Measurements from ENCODE around the gene LTBP1.

Gene LTBP1

DNA sequence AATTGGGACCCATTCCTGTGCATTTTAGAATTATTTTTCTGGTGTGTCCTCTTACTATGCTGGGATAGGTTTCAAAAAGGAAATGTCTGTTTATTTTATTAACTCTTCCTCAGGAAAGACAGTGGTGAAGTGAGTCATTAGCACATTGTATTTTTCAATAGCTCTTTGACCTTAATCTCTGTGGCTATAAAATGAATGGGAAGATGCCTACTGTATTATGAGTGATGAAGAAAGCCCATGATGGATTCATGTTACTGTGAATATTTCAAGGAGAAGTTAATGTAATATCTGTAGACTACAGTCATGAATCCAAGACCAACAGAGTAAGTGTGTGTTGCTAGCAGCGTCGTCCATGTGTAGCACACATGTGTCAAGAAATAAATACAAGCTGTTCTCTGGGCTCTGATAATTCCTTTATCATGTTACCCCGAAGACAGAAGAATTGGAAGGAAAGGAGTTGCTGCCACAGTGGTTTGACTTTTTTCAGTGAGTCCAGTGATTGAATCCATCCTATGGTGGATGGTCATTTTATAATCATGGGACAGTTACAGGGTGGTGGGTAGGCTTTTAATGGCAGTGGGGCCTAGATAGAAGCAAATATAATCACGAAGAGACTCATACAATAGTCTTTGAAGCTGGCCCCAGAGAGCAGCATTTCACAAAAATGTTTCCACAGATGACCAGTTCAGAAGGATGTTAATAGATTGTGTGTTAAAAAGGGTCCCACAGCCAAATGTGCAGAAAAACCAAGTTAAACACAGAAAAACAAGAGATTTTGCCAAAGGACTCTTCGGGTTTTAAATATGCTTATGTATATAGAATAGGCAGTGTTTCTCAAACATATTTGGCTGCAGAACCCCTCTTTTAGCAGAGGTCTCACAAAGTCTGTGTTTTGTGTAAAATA, 290.0 kb downstream of the LTBP1 start:
- no peak overlapping the region for H3K4me3 ChIP-seq (ENCODE audit: low read length in 2 of 2)
- no peak overlapping the region for H3K9ac ChIP-seq (ENCODE audit: low read depth in 1 of 2, low read length in 2 of 2)
- no peaks in the 10 kb centered on the region for H3K4me1 ChIP-seq (ENCODE audit: control insufficient read depth in 2 of 2, insufficient read depth in 2 of 2, low read length in 2 of 2)
- H3K36me3 ChIP-seq (ENCODE audit: control insufficient read depth in 2 of 2, insufficient read depth in 2 of 2, low read length in 2 of 2) = no peaks in the 10 kb centered on the region
- H3K27me3 ChIP-seq (ENCODE audit: control insufficient read depth in 2 of 2, insufficient read depth in 2 of 2, low read length in 2 of 2) = no peaks in the 10 kb centered on the region
- no peak overlapping the region for H3K27ac ChIP-seq (ENCODE audit: low read depth in 2 of 2, low read length in 2 of 2)
- no peaks in the 10 kb centered on the region for H3K9me3 ChIP-seq (ENCODE audit: control insufficient read depth in 2 of 2, low read length in 2 of 2)

DNA sequence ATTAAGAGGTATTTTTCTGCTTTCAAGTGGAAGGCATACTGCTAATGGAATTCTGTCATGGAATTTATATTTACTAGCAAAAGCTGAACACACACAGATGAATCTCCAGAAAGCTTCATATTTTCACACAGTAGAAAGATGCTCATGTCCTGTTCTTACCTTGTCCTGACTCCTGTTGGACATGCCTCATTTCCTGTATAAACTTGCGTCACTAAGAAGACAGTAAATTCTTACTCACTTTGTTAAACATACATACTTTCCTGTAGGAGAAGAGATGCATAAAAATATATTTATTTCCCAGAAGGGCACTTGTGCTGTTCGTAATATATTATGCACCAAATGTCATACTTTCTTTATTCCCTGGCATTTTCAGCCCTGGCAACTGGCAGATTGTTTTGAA, 291.4 kb downstream of the LTBP1 start:
- Histone ChIP-seq H3K9ac (ENCODE audit: low read depth in 1 of 2, low read length in 2 of 2) (no peak overlapping the region), H3K36me3 (ENCODE audit: control insufficient read depth in 2 of 2, insufficient read depth in 2 of 2, low read length in 2 of 2) (no peaks in the 10 kb centered on the region), H3K27me3 (ENCODE audit: control insufficient read depth in 2 of 2, insufficient read depth in 2 of 2, low read length in 2 of 2) (no peaks in the 10 kb centered on the region), H3K9me3 (ENCODE audit: control insufficient read depth in 2 of 2, low read length in 2 of 2) (no peaks in the 10 kb centered on the region), H3K4me3 (ENCODE audit: low read length in 2 of 2) (no peak overlapping the region), H3K4me1 (ENCODE audit: control insufficient read depth in 2 of 2, insufficient read depth in 2 of 2, low read length in 2 of 2) (no peaks in the 10 kb centered on the region), H3K27ac (ENCODE audit: low read depth in 2 of 2, low read length in 2 of 2) (no peak overlapping the region)

DNA sequence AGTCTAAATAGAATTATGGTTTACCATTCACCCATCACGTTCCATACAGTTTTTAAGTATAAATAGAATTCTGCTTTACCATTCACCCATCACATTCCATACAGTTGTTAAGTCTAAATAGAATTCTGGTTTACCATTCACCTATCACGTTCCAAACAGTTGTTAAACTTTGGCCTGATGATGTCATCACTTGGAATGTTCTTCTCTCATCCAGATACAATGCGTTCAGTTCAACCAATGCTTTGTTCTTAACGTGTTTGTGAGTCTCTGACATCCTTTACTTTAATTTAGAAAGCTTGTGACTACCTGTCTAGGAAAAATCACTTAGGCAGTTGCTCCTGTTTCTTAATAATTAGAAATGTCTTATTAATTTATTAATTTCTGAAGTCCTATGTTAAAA, 293.4 kb downstream of the LTBP1 start:
- H3K36me3 ChIP-seq (ENCODE audit: control insufficient read depth in 2 of 2, insufficient read depth in 2 of 2, low read length in 2 of 2) = no peaks in the 10 kb centered on the region
- no peaks in the 10 kb centered on the region for H3K9me3 ChIP-seq (ENCODE audit: control insufficient read depth in 2 of 2, low read length in 2 of 2)
- no peaks in the 10 kb centered on the region for H3K27me3 ChIP-seq (ENCODE audit: control insufficient read depth in 2 of 2, insufficient read depth in 2 of 2, low read length in 2 of 2)
- H3K4me1 ChIP-seq (ENCODE audit: control insufficient read depth in 2 of 2, insufficient read depth in 2 of 2, low read length in 2 of 2) = no peaks in the 10 kb centered on the region
- H3K9ac ChIP-seq (ENCODE audit: low read depth in 1 of 2, low read length in 2 of 2) = no peak overlapping the region
- no peak overlapping the region for H3K27ac ChIP-seq (ENCODE audit: low read depth in 2 of 2, low read length in 2 of 2)
- H3K4me3 ChIP-seq (ENCODE audit: low read length in 2 of 2) = no peak overlapping the region

DNA sequence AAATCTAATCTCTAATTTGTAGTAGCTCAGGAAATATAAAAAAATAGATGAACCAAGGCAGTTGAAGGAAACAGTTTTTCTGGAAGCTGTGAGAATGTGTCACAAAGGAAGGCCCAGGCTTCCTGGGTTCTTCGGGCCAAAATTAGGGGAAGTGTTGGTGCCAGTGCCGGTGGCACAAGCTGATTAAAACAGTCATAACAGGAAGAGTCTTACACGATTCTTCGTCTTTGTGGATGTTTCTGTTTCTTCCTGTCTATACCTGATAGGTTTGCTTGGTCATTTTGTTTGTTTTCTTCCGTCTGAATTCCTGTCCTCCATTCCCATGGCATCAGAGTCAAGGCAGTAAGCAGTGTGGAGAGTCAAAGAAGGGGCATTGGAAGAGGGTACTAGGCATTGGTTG, 294.3 kb downstream of the LTBP1 start:
- H3K9ac ChIP-seq (ENCODE audit: low read depth in 1 of 2, low read length in 2 of 2) = no peak overlapping the region
- no peaks in the 10 kb centered on the region for H3K4me1 ChIP-seq (ENCODE audit: control insufficient read depth in 2 of 2, insufficient read depth in 2 of 2, low read length in 2 of 2)
- H3K27me3 ChIP-seq (ENCODE audit: control insufficient read depth in 2 of 2, insufficient read depth in 2 of 2, low read length in 2 of 2) = no peaks in the 10 kb centered on the region
- H3K9me3 ChIP-seq (ENCODE audit: control insufficient read depth in 2 of 2, low read length in 2 of 2) = no peaks in the 10 kb centered on the region
- no peak overlapping the region for H3K4me3 ChIP-seq (ENCODE audit: low read length in 2 of 2)
- no peak overlapping the region for H3K27ac ChIP-seq (ENCODE audit: low read depth in 2 of 2, low read length in 2 of 2)
- H3K36me3 ChIP-seq (ENCODE audit: control insufficient read depth in 2 of 2, insufficient read depth in 2 of 2, low read length in 2 of 2) = no peaks in the 10 kb centered on the region

DNA sequence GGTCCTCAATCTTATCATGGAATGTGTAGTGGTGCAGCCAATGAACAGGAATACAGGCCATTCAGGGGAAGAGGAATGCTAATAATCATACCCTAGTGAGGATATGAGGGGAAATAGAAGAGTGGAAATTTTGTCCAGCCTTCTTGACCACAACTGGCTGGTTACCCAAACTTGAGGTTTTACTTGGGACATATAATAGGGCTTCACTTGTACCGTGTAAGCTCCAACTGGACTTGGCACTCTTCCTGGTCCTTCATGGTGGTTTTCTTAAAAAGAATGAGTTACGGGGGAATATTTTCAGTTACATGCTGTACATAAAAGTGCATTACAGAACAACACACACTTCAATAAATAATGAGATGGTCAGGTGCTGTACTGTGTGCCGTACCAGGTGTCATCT, 294.8 kb downstream of the LTBP1 start:
- no peaks in the 10 kb centered on the region for H3K27me3 ChIP-seq (ENCODE audit: control insufficient read depth in 2 of 2, insufficient read depth in 2 of 2, low read length in 2 of 2)
- no peaks in the 10 kb centered on the region for H3K36me3 ChIP-seq (ENCODE audit: control insufficient read depth in 2 of 2, insufficient read depth in 2 of 2, low read length in 2 of 2)
- no peak overlapping the region for H3K9ac ChIP-seq (ENCODE audit: low read depth in 1 of 2, low read length in 2 of 2)
- no peak overlapping the region for H3K4me3 ChIP-seq (ENCODE audit: low read length in 2 of 2)
- no peaks in the 10 kb centered on the region for H3K4me1 ChIP-seq (ENCODE audit: control insufficient read depth in 2 of 2, insufficient read depth in 2 of 2, low read length in 2 of 2)
- no peaks in the 10 kb centered on the region for H3K9me3 ChIP-seq (ENCODE audit: control insufficient read depth in 2 of 2, low read length in 2 of 2)
- no peak overlapping the region for H3K27ac ChIP-seq (ENCODE audit: low read depth in 2 of 2, low read length in 2 of 2)

DNA sequence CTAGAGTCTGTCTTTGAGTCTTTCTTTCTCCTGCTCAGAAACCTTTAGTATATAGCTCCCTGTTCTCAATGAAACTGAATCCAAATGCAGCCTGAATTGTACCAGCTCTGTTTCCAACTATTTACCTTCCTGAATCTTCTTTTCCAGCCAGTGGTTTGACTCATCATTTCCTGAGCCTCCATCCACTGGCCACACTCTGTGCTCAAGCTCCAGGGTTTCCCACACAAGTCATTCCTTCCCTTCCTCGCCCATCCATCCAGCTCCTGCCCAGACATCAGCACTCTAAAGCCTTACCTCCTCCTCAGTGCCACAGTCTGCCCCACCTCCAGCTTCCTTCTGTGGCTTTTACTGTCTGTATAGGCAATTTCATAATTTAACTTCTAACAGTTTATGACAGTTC, 296.1 kb downstream of the LTBP1 start:
- H3K27ac ChIP-seq (ENCODE audit: low read depth in 2 of 2, low read length in 2 of 2) = no peak overlapping the region
- H3K4me1 ChIP-seq (ENCODE audit: control insufficient read depth in 2 of 2, insufficient read depth in 2 of 2, low read length in 2 of 2) = no peaks in the 10 kb centered on the region

DNA sequence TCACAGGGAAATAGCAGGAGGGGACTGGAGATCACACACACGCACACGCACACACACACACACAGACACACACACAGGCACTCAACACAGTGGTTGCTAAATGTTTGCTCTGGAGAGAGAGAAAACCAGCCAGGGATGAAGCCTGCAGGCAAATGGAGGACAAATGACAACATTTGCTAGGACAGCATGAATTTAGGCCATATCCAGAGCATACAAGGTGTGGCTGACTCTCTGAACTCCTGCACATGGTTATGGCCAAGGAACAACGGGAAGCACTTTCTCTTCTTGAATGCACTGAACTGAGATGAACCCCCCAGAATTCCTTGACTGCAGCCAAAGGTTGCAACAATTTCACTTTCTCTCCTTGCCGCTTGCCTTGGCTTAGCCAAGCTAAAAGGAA, 299.7 kb downstream of the LTBP1 start:
- Histone ChIP-seq H3K4me1 (ENCODE audit: control insufficient read depth in 2 of 2, insufficient read depth in 2 of 2, low read length in 2 of 2) (no peaks in the 10 kb centered on the region), H3K36me3 (ENCODE audit: control insufficient read depth in 2 of 2, insufficient read depth in 2 of 2, low read length in 2 of 2) (no peaks in the 10 kb centered on the region), H3K9me3 (ENCODE audit: control insufficient read depth in 2 of 2, low read length in 2 of 2) (no peaks in the 10 kb centered on the region), H3K27ac (ENCODE audit: low read depth in 2 of 2, low read length in 2 of 2) (no peak overlapping the region), H3K27me3 (ENCODE audit: control insufficient read depth in 2 of 2, insufficient read depth in 2 of 2, low read length in 2 of 2) (no peaks in the 10 kb centered on the region), H3K4me3 (ENCODE audit: low read length in 2 of 2) (no peak overlapping the region), H3K9ac (ENCODE audit: low read depth in 1 of 2, low read length in 2 of 2) (no peak overlapping the region)

More for the DNA sequence above, 296.1 kb downstream of the LTBP1 start:
- Histone ChIP-seq H3K36me3 (ENCODE audit: control insufficient read depth in 2 of 2, insufficient read depth in 2 of 2, low read length in 2 of 2) (no peaks in the 10 kb centered on the region), H3K27me3 (ENCODE audit: control insufficient read depth in 2 of 2, insufficient read depth in 2 of 2, low read length in 2 of 2) (no peaks in the 10 kb centered on the region), H3K4me3 (ENCODE audit: low read length in 2 of 2) (no peak overlapping the region), H3K9ac (ENCODE audit: low read depth in 1 of 2, low read length in 2 of 2) (no peak overlapping the region), H3K9me3 (ENCODE audit: control insufficient read depth in 2 of 2, low read length in 2 of 2) (no peaks in the 10 kb centered on the region)

DNA sequence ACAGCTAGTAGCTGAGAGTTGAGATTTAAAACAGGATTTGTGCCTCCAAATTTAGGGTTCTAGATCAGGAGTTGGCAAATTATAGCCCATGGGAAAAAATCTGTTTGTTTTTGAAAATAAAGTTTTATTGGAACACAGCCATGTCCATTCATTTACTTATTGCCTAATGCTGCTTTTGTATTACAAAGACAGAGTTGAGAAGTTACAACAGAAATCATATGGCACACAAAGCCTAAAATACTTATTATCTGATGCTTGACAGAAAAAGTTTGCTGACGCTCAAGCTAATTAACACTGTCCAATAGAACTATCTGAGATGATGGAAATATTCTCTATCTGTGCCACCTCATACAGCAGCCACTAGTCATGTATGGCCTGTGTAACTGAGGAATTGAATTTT, 300.6 kb downstream of the LTBP1 start:
- H3K9ac ChIP-seq (ENCODE audit: low read depth in 1 of 2, low read length in 2 of 2) = no peak overlapping the region
- no peaks in the 10 kb centered on the region for H3K9me3 ChIP-seq (ENCODE audit: control insufficient read depth in 2 of 2, low read length in 2 of 2)
- no peaks in the 10 kb centered on the region for H3K4me1 ChIP-seq (ENCODE audit: control insufficient read depth in 2 of 2, insufficient read depth in 2 of 2, low read length in 2 of 2)
- H3K27ac ChIP-seq (ENCODE audit: low read depth in 2 of 2, low read length in 2 of 2) = no peak overlapping the region
- H3K27me3 ChIP-seq (ENCODE audit: control insufficient read depth in 2 of 2, insufficient read depth in 2 of 2, low read length in 2 of 2) = no peaks in the 10 kb centered on the region
- H3K36me3 ChIP-seq (ENCODE audit: control insufficient read depth in 2 of 2, insufficient read depth in 2 of 2, low read length in 2 of 2) = no peaks in the 10 kb centered on the region
- no peak overlapping the region for H3K4me3 ChIP-seq (ENCODE audit: low read length in 2 of 2)

DNA sequence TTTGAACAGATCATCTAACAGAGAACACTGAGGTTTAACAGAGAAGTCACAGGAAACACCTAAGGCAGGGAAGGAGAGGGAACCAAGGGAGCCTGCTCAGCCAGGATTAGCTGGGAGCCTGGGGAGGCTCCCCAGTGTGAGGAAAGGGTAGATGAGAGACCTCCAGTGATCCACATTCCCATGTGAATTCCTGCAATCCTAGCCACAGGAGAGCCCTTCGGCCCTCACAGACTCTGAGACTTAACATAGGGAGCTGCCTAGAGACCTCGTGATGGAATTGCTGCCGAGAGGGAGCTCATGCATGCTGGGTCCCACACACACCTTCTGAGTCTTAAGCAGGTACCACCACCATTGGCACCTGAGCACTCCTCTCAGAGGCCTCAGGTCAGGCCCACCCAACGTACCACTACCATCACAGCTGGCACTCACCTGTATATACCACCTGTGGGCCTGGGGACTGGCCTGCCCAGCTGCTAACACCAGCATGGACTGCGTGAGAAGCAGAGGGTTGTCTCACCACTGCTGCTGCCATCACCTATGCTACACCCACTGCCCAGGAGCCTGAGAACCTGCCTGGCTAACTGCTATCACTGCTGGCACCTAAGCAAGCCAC, 303.8 kb downstream of the LTBP1 start:
- H3K4me3 ChIP-seq (ENCODE audit: low read length in 2 of 2) = no peak overlapping the region
- H3K4me1 ChIP-seq (ENCODE audit: control insufficient read depth in 2 of 2, insufficient read depth in 2 of 2, low read length in 2 of 2) = no peaks in the 10 kb centered on the region
- no peak overlapping the region for H3K27ac ChIP-seq (ENCODE audit: low read depth in 2 of 2, low read length in 2 of 2)

DNA sequence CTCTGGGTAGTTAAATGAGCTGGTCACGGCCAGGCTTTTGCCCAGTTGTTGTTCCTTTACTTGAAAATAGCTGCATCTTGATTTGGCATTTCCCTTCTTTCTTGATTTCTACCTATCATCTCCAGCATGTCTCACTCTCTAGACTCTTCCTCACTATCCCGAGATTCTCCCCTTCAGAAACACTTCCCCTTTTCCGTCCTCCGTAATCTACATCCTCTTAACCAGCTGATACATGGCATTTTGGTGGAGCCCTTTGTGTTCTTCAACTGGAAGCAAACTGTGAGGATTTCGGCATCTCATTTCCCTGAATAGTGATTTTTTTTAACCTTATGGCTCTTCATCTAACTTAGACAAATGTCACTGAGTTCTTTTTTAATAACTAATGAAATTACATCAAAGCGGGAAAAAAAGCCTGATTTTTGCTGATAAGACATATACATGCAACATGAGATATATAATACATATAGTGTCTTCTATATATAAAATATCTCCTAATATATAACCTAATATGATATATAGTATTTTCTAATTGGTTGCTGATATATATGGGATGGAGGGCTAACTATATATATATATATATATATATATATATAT, 309.5 kb downstream of the LTBP1 start:
- H3K4me1 ChIP-seq (ENCODE audit: control insufficient read depth in 2 of 2, insufficient read depth in 2 of 2, low read length in 2 of 2) = no peaks in the 10 kb centered on the region
- no peak overlapping the region for H3K27ac ChIP-seq (ENCODE audit: low read depth in 2 of 2, low read length in 2 of 2)
- no peaks in the 10 kb centered on the region for H3K27me3 ChIP-seq (ENCODE audit: control insufficient read depth in 2 of 2, insufficient read depth in 2 of 2, low read length in 2 of 2)
- H3K9ac ChIP-seq (ENCODE audit: low read depth in 1 of 2, low read length in 2 of 2) = no peak overlapping the region
- H3K36me3 ChIP-seq (ENCODE audit: control insufficient read depth in 2 of 2, insufficient read depth in 2 of 2, low read length in 2 of 2) = no peaks in the 10 kb centered on the region
- no peak overlapping the region for H3K4me3 ChIP-seq (ENCODE audit: low read length in 2 of 2)
- H3K9me3 ChIP-seq (ENCODE audit: control insufficient read depth in 2 of 2, low read length in 2 of 2) = no peaks in the 10 kb centered on the region

More for the DNA sequence above, 303.8 kb downstream of the LTBP1 start:
- Histone ChIP-seq H3K27me3 (ENCODE audit: control insufficient read depth in 2 of 2, insufficient read depth in 2 of 2, low read length in 2 of 2) (no peaks in the 10 kb centered on the region), H3K9ac (ENCODE audit: low read depth in 1 of 2, low read length in 2 of 2) (no peak overlapping the region), H3K9me3 (ENCODE audit: control insufficient read depth in 2 of 2, low read length in 2 of 2) (no peaks in the 10 kb centered on the region), H3K36me3 (ENCODE audit: control insufficient read depth in 2 of 2, insufficient read depth in 2 of 2, low read length in 2 of 2) (no peaks in the 10 kb centered on the region)
